HEK293 (cell line): ENCODE data around the gene HES1.

ENCODE experiments used
- CTCF ChIP-seq: fragments of 450-650 bp; formaldehyde crosslinking; IDR thresholded peaks from 2 replicates; pipeline ENCODE4 v1.5.1; 2016; ENCODE audit warnings: missing biosample characterization, missing genetic modification characterization
- HIC1 ChIP-seq: fragments of 450-650 bp; formaldehyde crosslinking; IDR thresholded peaks from 2 replicates; pipeline ENCODE4 v1.5.1; 2016; ENCODE audit warnings: missing biosample characterization, missing genetic modification characterization
- HOXD13 ChIP-seq: sonication (generic); formaldehyde crosslinking; IDR thresholded peaks from 2 replicates; pipeline ENCODE4 v1.8.0; 2022; ENCODE audit warnings: missing genetic modification reagents, borderline replicate concordance
- MEIS1 ChIP-seq: sonication (generic); formaldehyde crosslinking; IDR thresholded peaks from 2 replicates; pipeline ENCODE4 v1.8.1; 2022; ENCODE audit warnings: missing genetic modification reagents, mild to moderate bottlenecking, borderline replicate concordance
- REST ChIP-seq: fragments of 450-650 bp; formaldehyde crosslinking; IDR thresholded peaks from 2 replicates; pipeline ENCODE4 v1.5.1; 2016; ENCODE audit warnings: missing biosample characterization, missing genetic modification characterization
- SALL2 ChIP-seq: fragments of 450-650 bp; formaldehyde crosslinking; IDR thresholded peaks from 2 replicates; pipeline ENCODE4 v1.5.0; 2017; ENCODE audit warnings: missing biosample characterization, mild to moderate bottlenecking, missing genetic modification characterization, borderline replicate concordance
- WT1 ChIP-seq: fragments of 450-650 bp; formaldehyde crosslinking; IDR thresholded peaks from 2 replicates; pipeline ENCODE4 v1.5.1; 2016; ENCODE audit warnings: missing biosample characterization, missing genetic modification characterization
- ZBTB49 ChIP-seq: fragments of 450-650 bp; formaldehyde crosslinking; IDR thresholded peaks from 2 replicates; pipeline ENCODE4 v1.5.1; 2016; ENCODE audit warnings: missing biosample characterization, missing genetic modification characterization, low read depth
- ZBTB7A ChIP-seq: fragments of 450-650 bp; formaldehyde crosslinking; IDR thresholded peaks from 2 replicates; pipeline ENCODE4 v1.5.1; 2016; ENCODE audit warnings: low read depth, missing biosample characterization, missing genetic modification characterization
- ZNF174 ChIP-seq: fragments of 450-650 bp; formaldehyde crosslinking; IDR thresholded peaks from 2 replicates; pipeline ENCODE4 v1.5.0; 2017; ENCODE audit warnings: missing biosample characterization, mild to moderate bottlenecking, missing genetic modification characterization
- ZNF24 ChIP-seq: fragments of 450-650 bp; formaldehyde crosslinking; IDR thresholded peaks from 2 replicates; pipeline ENCODE4 v1.5.1; 2016; ENCODE audit warnings: missing biosample characterization, missing genetic modification characterization
- ZNF274 ChIP-seq, 2 experiments: fragments of 200-500 bp in 1 of 2; fragments of 450-650 bp in 1 of 2; sonication (Bioruptor generic) in 1 of 2; formaldehyde crosslinking in 1 of 2; IDR thresholded peaks; 2 replicates each; pipeline versions ENCODE4 v1.5.1 to v1.6.1; 2014 to 2016; ENCODE audit warnings: borderline replicate concordance in 1 of 2, inconsistent platforms in 1 of 2, low read length in 1 of 2, missing biosample characterization in 1 of 2, missing genetic modification characterization in 1 of 2
- ZNF555 ChIP-seq: fragments of 450-650 bp; formaldehyde crosslinking; conservative IDR thresholded peaks from 2 replicates; pipeline ENCODE4 v1.5.1; 2017; ENCODE audit warnings: missing biosample characterization, mild to moderate bottlenecking, missing genetic modification characterization, inconsistent platforms
- ZNF639 ChIP-seq: fragments of 450-650 bp; formaldehyde crosslinking; IDR thresholded peaks from 2 replicates; pipeline ENCODE4 v1.5.1; 2016; ENCODE audit warnings: missing biosample characterization, missing genetic modification characterization

GRCh38 chr3:194120789-194121770 lies 14.9 kb upstream of the HES1 start:
- TF ChIP-seq WT1 (tag by site-specific recombination) (no peak), CTCF (tag by site-specific recombination) (no peak), REST (tag by site-specific recombination) (no peak), ZNF639 (tag by site-specific recombination) (no peak), ZNF24 (no peak), MEIS1 (no peak), HOXD13 (CRISPR knock-in tag) (no peak), ZNF274 (IDR thresholded peaks at IDR 0.05; ENCODE audit: low read length) (no peak), ZNF274 (tag by site-specific recombination; IDR thresholded peaks at IDR 0.05; ENCODE audit: borderline replicate concordance) (no peak), SALL2 (no peak), ZBTB7A (no peak), ZBTB49 (tag by site-specific recombination) (no peak), ZNF174 (tag by site-specific recombination) (no peak), ZNF555 (tag by site-specific recombination) (no peak), HIC1 (tag by site-specific recombination) (no peak)
